ENCODE data around the gene EXOC3L2.

DNA sequence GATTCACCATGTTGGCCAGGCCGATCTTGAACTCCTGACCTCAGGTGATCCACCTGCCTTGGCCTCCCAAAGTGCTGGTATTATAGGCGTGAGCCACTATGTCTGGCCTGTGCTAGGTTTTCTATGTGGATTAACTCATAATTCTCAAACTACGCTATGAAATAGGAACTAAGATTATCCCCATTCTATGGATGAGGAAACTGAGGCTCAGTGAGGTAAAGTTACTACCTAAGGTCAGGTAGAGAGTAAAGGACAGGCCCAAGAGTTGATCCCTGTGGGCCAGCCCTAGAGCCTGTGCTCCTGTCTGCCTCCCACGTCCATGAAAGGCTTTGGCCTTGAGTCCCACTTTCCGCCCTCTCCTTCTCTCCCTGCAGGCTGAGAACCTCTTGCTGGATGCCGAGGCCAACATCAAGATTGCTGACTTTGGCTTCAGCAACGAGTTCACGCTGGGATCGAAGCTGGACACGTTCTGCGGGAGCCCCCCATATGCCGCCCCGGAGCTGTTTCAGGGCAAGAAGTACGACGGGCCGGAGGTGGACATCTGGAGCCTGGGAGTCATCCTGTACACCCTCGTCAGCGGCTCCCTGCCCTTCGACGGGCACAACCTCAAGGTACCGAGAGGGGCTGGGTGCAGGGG is 26.0 kb upstream of the EXOC3L2 start:
- TF ChIP-seq POLR2A (IDR thresholded peaks at IDR 0.05; ENCODE audit: borderline replicate concordance, extremely low read depth, insufficient read depth, insufficient read length) (no peak), EZH2 (IDR thresholded peaks at IDR 0.05) (no peak), CEBPB (IDR thresholded peaks at IDR 0.05; ENCODE audit: low read depth) (no peak), YY1 (IDR thresholded peaks at IDR 0.05; ENCODE audit: extremely low read depth, insufficient replicate concordance, low read depth, low read length) (no peak), EGR1 (IDR thresholded peaks at IDR 0.05; ENCODE audit: low read depth) (no peak), POLR2AphosphoS5 (IDR thresholded peaks at IDR 0.05; ENCODE audit: low read depth, low read length) (no peak), TCF7L2 (IDR thresholded peaks at IDR 0.05; ENCODE audit: borderline replicate concordance, extremely low read depth, insufficient read depth, insufficient read length) (no peak)
- TF ChIP-seq, protein P1, sequence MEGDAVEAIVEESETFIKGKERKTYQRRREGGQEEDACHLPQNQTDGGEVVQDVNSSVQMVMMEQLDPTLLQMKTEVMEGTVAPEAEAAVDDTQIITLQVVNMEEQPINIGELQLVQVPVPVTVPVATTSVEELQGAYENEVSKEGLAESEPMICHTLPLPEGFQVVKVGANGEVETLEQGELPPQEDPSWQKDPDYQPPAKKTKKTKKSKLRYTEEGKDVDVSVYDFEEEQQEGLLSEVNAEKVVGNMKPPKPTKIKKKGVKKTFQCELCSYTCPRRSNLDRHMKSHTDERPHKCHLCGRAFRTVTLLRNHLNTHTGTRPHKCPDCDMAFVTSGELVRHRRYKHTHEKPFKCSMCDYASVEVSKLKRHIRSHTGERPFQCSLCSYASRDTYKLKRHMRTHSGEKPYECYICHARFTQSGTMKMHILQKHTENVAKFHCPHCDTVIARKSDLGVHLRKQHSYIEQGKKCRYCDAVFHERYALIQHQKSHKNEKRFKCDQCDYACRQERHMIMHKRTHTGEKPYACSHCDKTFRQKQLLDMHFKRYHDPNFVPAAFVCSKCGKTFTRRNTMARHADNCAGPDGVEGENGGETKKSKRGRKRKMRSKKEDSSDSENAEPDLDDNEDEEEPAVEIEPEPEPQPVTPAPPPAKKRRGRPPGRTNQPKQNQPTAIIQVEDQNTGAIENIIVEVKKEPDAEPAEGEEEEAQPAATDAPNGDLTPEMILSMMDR (IDR thresholded peaks at IDR 0.05 in 2 of 3, conservative IDR thresholded peaks at IDR 0.05 in 1 of 3; ENCODE audit: borderline replicate concordance in 1 of 3, insufficient read depth in 1 of 3, low read depth in 2 of 3, low read length in 2 of 3) = no peak
- TF ChIP-seq, protein P2, sequence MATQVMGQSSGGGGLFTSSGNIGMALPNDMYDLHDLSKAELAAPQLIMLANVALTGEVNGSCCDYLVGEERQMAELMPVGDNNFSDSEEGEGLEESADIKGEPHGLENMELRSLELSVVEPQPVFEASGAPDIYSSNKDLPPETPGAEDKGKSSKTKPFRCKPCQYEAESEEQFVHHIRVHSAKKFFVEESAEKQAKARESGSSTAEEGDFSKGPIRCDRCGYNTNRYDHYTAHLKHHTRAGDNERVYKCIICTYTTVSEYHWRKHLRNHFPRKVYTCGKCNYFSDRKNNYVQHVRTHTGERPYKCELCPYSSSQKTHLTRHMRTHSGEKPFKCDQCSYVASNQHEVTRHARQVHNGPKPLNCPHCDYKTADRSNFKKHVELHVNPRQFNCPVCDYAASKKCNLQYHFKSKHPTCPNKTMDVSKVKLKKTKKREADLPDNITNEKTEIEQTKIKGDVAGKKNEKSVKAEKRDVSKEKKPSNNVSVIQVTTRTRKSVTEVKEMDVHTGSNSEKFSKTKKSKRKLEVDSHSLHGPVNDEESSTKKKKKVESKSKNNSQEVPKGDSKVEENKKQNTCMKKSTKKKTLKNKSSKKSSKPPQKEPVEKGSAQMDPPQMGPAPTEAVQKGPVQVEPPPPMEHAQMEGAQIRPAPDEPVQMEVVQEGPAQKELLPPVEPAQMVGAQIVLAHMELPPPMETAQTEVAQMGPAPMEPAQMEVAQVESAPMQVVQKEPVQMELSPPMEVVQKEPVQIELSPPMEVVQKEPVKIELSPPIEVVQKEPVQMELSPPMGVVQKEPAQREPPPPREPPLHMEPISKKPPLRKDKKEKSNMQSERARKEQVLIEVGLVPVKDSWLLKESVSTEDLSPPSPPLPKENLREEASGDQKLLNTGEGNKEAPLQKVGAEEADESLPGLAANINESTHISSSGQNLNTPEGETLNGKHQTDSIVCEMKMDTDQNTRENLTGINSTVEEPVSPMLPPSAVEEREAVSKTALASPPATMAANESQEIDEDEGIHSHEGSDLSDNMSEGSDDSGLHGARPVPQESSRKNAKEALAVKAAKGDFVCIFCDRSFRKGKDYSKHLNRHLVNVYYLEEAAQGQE (IDR thresholded peaks at IDR 0.05; ENCODE audit: low read depth) = no peak

Data from HCT116 (cell line).